Ovary (tissue), 3 donors: Measurements from ENCODE around the gene APP.

Experiments used
- EP300 ChIP-seq: sonication (generic); formaldehyde crosslinking; IDR thresholded peaks from one replicate; pipeline ENCODE4 v1.6.1; 2017; ENCODE audit warnings: antibody characterized with exemption
- POLR2A ChIP-seq: fragments of 450-650 bp; IDR thresholded peaks from one replicate; pipeline ENCODE4 v1.6.1; 2017; ENCODE audit warnings: antibody characterized with exemption, mild to moderate bottlenecking, moderate library complexity
- TF ChIP-seq, protein P1 (sequence below), 3 donors: fragments of 450-650 bp in 2 of 3; fragments of 200-600 bp in 1 of 3; IDR thresholded peaks; one replicate each; pipeline versions ENCODE4 v1.5.1 to v1.8.0; 2016 to 2022; ENCODE audit warnings: antibody characterized with exemption in 3 of 3, mild to moderate bottlenecking in 1 of 3
- donor health status: DM: no; HTN: no; CAD: no.

DNA sequence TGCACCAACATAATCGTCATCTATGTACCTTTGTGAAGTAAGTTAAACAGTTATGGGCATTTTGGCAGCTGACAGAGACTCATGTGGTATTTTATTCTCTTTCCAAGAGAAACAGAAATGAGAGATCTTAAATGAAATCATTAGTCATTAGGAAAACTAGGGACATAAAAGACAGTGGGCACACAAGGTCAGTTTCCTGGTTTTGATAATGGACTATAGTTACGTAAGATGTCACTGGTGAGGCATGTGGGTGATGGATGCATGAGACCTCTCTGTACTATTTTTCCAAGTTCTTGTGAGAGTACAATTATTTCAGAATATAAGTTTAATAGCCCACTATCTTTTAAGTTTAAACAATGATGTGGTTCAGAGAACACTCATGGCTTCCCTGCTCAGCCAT is 216.9 kb downstream of the APP start:
- TF ChIP-seq, protein P1, sequence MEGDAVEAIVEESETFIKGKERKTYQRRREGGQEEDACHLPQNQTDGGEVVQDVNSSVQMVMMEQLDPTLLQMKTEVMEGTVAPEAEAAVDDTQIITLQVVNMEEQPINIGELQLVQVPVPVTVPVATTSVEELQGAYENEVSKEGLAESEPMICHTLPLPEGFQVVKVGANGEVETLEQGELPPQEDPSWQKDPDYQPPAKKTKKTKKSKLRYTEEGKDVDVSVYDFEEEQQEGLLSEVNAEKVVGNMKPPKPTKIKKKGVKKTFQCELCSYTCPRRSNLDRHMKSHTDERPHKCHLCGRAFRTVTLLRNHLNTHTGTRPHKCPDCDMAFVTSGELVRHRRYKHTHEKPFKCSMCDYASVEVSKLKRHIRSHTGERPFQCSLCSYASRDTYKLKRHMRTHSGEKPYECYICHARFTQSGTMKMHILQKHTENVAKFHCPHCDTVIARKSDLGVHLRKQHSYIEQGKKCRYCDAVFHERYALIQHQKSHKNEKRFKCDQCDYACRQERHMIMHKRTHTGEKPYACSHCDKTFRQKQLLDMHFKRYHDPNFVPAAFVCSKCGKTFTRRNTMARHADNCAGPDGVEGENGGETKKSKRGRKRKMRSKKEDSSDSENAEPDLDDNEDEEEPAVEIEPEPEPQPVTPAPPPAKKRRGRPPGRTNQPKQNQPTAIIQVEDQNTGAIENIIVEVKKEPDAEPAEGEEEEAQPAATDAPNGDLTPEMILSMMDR (IDR thresholded peaks at IDR 0.05): no peak
- TF ChIP-seq POLR2A: no peak
- no peak for TF ChIP-seq EP300
